Gastroesophageal sphincter (tissue), 3 donors: Measurements from ENCODE around the gene CES4A.

Source experiments
- CTCF ChIP-seq, 4 experiments: fragments of 200-600 bp in 2 of 4; fragments of 450-650 bp in 2 of 4; sonication (generic) in 1 of 4; IDR thresholded peaks; one replicate each; pipeline ENCODE4 v1.5.1; 2017 to 2019; ENCODE audit warnings: antibody characterized with exemption in 4 of 4, mild to moderate bottlenecking in 2 of 4, moderate library complexity in 2 of 4
- EP300 ChIP-seq: sonication (generic); formaldehyde crosslinking; IDR thresholded peaks from one replicate; pipeline ENCODE4 v1.6.1; 2017; ENCODE audit warnings: antibody characterized with exemption, mild to moderate bottlenecking
- POLR2A ChIP-seq, 2 donors: fragments of 450-650 bp; IDR thresholded peaks; one replicate each; pipeline ENCODE4 v1.6.1; 2017; ENCODE audit warnings: antibody characterized with exemption in 2 of 2, mild to moderate bottlenecking in 2 of 2, moderate library complexity in 1 of 2
- POLR2AphosphoS5 ChIP-seq: sonication (generic); formaldehyde crosslinking; IDR thresholded peaks from one replicate; pipeline ENCODE4 v1.6.1; 2017; ENCODE audit warnings: antibody characterized with exemption

GRCh38 chr16:66984892-66985311, 3.5 kb upstream of the CES4A start:
- no peak for TF ChIP-seq CTCF (IDR thresholded peaks at IDR 0.05)
- no peak for TF ChIP-seq EP300
- no peak for TF ChIP-seq POLR2AphosphoS5
- TF ChIP-seq POLR2A (IDR thresholded peaks at IDR 0.05), result no peak
